NCI-H460 (cell line): Measurements from ENCODE around the gene EMP3. TPM values are rescaled to one million over a fixed set of nuclear protein-coding genes. Genes with fewer than 3 reads are reported as not detected.

ENCODE experiments used
- DNase-seq: peaks from one replicate; pipeline ENCODE4 v3.0.0-alpha.2; 2016; ENCODE audit warnings: low read depth; ENCODE audit errors: extremely low read depth
- total RNA-seq: library from RNA; depleted of rRNA; stranded (reverse); fragments of >200 nt; shearing (Covaris generic); gene quantifications from 2 replicates; pipeline ENCODE4 v1.2.3, GENCODE V29; 2014

Gene EMP3
- total RNA-seq, 1 experiment from 2014 or later = 84.7 TPM

DNA sequence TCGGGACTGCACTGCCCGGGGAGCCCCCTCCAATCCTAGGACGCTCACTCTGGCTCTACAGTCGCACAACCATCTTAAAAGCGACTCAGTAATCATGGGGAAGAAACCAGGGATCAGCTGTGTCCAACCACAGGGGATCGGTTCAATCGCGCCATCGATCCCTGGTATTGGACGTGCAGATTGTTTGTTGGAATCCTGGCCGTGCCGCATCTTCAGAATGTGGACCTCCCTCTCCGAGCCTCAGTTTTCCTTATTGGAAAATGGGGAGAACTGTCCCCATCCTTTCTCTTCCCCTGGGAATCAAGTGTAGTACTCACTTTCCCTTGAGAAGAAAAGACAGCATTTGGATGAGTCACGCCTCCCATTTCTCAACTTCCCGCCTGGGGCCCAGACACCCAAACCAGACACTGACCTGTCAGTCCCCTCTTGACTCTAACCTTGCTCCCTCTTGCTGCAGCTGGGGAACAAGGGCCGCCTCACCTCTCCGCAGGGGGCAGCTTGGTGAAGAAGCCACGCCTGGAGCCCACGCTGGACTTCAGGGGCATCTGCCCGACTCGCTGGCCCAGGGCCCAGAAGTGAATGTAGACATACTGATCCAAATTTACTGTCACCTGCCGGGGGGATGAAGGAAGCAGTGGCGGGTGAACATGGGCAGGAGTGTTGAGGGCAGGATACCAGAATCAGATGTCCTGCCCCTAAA, 17.6 kb downstream of the EMP3 start:
- no peak for DNase-seq

DNA sequence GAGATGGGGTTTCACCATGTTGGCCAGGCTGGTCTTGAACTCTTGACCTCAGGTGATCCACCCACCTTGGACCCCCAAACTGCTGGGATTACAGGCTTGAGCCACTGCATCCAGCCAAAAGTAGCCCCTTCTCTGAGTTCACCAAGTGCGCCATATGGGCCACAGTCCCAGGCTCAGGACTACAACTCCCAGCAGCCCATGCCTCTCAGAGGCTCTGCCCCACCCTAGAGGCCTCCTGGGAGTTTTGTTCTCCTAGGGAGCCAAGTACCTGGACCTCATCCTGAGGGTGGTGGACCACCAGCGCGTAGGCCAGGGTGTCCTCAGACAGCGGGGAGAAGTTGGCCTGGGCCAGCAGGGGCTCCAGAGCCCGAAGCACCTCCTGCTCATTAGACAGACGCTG, 19.5 kb downstream of the EMP3 start:
- no peak for DNase-seq

DNA sequence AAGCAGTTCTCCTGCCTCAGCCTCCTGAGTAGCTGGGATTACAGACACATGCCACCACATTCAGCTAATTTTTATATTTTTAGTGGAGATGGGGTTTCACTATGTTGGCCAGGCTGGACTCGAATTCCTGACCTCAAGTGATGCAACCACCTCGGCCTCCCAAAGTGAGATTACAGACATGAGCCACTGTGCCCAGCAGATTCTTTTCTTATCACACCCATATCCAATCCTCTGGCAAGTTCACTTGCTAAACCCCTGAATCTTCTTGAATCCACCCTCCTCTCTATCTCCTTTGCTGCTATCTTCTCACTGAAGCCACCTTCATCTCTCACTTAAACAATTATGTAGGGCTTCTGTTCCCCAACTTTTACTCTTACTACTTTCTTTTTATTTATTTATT, 20.8 kb downstream of the EMP3 start:
- no peak for DNase-seq

DNA sequence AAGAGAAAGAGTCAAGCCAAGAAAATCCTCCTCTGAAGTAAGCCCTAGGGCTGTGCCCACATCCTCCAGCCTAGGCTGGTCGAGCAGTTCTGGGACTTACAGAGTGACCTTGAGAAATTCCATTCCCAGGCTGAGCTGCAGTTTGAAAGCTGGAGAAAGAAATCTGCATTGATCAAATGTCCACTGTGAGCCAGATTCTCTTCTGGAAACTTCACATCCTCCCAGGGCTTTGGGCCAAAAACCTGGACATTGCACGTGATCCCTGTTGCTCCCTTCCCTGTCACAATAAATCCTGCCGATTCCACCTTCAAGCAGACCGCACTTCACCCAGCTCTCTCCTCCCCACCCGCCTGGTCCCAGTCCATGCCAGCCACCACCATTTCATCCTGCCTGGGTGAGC, 22.7 kb downstream of the EMP3 start:
- DNase-seq = no peak

DNA sequence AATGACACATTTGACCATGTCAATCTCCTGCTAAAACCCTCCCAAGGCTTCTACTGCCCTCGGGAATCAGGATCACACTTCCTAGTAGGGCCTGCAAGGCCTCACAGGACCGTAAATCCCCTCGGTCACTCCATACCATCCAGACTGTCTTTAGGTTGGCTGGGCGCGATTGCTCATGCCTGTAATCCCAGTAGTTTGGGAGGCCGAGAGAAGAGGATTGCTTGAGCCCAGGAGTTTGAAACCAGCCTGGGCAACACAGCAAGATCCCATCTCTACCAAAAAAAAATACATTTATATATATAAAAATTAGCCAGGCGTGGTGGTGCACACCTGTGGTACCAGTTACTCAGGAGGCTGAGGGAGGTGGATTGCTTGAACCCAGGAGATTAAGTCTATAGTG, 23.4 kb downstream of the EMP3 start:
- no peak for DNase-seq

DNA sequence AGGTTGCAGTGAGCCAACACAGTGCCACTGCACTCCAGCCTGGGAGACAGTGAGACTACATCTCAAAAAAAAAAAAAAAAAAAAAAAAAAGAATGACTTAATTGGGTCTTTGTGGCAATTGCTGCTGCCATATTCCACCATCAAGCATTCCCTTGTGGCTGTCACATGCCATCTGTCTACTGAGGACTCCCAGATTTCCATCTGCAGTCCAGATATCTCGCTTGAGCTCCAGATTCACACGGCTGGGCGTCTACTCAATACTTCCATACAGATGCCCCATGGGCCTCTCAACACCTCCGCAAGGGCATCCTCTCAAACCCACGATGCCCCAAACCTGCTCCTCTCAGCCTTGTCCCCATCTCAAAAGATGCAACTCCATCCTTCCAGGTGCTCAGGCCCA, 25.5 kb downstream of the EMP3 start:
- no peak for DNase-seq

DNA sequence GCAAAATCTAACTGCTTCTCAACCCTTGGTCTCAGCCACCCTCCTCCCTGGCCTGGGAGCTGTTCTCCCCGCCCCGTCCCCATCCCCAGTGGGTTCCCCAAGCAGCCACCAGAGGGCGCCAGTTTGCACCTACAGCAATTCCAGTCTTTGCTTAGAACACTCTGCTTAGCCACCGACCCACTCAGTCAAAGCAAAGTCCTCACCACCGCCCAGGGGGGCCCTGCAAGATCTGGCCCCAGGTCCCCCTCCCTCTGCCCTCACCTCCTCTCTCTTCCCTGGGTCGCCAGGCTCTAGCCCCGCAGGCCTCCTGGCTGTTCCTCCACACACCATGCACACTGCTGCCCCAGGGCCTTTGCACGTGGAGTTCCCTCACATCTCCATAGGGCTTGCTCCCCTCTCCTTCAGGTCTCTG, 26.0 kb downstream of the EMP3 start:
- peak; percentile 41 for DNase-seq

DNA sequence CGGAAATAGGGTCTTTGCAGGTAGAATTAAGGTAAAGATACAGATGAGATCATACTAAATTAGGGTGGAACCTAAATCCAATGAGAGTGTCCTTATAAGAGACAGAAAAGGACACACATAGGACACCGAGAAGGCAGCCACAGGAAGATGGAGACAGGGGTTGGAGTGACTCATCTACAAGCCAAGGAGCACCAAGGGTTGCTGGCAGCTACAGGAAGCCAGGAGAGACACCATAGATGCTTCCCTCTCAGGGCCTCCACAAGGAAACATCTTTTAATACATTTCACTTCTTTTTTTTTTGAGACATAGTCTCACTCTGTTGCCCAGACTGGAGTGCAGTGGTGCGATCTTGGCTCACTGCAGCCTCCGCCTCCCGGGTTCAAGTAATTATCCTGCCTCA, 28.3 kb downstream of the EMP3 start:
- no peak for DNase-seq

DNA sequence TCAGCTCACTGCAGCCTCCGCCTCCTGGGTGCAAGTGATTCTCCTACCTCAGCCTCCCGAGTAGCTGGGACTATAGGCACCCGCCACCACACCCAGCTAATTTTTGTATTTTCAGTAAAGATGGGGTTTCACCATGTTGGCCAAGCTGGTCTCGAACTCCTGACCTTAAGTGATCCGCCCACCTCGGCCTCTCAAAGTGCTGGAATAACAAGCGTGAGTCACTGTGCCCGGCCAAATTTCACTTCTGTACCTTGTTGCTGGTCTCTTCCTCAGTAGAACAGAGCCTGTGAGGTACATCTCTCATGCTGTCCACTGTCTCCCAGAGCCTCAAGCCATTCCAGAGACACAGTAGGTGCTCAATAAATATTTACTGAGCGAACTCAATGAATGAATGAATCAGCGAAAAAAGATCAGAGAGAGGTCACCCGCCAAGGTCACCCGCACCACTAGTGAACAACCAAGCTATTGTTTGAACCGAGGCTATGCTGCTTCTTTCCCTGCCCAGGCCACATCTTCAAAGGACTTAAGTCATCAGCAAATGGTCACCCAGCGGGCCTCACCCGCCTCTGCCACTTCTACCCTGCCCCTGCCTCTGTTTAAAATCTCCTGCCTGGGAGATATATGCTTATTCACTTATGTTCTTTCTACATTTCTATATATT, 29.1 kb downstream of the EMP3 start:
- DNase-seq = peak; percentile 40

DNA sequence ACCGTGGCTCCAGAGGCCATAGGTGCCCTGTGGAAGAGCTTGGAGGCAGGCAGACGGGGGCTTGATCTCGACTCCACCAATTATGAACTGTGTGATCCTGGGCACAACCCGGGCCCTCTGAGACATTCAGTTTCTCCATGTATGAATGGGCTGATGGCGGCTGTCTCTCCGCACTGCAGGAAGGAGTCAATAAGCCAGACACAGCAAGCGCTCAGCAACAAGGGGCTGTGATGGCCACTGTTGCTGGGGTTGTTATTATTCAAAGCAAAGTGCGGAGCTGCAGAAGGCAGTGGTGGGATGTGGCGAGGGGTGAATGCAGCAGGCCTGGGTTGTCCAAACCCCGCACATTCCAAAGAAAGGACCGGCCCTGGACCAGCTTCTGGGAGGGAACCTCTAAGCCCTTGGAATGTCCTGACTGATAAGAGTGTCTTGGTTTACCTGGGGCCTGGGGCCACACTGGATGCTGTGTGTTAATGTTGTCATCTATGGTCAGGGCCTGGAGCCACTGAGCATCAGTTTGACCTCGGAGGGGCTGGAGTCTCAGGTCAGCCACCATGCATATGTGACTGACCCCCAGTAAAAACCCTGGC, 30.1 kb downstream of the EMP3 start:
- DNase-seq = no peak

DNA sequence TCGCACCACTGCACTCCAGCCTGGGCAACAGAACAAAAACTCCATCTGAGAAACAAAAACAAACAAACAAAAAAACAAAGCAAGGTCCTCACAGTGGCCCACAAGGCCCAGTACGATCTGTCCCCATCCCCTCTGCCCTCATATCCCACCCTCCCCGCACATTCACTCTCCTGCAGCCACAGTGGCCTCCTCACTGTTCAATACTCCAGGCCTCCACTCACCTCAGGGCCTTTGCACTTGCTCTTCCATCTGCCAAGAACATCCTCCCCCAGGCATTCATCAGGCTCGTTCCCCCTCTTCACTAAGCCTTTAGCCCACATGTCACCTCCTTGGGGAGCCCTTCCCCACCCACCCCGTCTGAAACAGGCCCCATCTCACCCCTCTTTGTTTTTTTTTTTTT, 33.8 kb downstream of the EMP3 start:
- no peak for DNase-seq

DNA sequence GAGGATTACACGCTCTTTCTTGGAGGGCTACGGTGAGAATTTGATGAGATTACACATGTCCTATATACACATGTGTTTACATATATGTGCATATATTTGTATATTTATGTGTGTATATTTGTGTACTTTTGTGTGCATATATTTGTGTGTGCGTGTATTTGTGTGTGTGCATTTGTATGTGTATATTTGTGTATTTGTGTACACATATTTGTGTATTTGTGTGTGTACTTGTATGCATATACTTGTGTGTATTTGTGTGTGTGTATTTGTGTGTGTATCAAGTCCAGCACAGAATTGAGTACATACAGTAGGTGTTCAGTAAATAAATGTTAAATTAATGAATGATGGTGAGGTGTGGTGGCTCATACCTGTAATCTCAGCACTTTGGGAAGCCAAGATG, 36.6 kb downstream of the EMP3 start:
- DNase-seq = no peak

DNA sequence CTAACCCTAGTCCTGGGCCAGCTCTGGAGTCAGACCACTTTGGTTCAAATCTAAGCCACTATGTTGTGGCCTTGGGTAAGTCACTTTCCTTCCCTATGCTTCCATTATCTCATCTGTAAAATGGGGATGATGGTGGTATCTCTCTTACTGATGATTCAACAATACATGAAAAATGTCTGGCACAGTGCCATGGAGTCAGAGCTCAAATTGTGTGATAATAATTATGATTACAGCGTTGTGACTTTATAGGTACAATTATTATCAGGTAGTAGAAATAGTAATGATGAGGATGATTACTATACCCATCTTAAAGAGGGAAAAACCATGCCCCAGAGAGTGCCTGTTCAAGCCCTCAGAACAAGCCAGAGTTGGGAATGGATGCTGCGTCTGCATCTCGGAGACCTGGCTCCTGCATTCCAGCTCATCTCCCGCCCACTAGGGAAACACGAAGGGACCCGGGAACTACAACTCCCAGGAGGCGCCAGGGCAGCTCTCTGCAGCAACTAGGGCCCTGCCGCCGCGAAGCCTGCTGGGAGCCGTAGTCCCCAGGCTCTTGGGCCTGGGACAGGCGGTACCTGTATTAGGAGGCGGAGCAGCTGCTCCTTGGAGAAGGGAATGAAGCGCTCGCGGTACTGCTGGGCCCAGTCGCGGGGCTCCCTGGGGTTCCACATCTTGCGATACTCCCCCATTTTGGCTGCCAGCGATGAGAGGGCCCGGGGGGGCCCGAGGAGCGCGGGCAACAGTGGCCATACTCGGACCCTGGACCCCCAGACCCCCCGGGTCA, 37.6 kb downstream of the EMP3 start:
- peak; percentile 87 for DNase-seq

DNA sequence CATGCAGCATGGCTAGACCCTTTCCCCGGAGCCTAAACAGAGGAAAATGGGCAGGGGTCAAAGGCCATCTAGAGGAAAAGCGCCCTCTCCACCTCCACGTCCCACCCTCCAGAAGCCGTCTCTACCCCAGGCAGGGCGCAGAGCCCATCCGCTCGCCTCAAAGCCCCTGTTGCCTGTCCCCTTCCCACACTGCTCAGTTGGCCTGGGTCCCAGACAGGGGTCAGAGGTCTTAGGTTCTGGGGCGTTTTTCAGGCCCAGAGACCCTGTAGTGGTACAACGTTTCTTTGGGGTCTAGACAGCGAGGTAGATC, 38.1 kb downstream of the EMP3 start:
- peak; percentile 2 for DNase-seq

DNA sequence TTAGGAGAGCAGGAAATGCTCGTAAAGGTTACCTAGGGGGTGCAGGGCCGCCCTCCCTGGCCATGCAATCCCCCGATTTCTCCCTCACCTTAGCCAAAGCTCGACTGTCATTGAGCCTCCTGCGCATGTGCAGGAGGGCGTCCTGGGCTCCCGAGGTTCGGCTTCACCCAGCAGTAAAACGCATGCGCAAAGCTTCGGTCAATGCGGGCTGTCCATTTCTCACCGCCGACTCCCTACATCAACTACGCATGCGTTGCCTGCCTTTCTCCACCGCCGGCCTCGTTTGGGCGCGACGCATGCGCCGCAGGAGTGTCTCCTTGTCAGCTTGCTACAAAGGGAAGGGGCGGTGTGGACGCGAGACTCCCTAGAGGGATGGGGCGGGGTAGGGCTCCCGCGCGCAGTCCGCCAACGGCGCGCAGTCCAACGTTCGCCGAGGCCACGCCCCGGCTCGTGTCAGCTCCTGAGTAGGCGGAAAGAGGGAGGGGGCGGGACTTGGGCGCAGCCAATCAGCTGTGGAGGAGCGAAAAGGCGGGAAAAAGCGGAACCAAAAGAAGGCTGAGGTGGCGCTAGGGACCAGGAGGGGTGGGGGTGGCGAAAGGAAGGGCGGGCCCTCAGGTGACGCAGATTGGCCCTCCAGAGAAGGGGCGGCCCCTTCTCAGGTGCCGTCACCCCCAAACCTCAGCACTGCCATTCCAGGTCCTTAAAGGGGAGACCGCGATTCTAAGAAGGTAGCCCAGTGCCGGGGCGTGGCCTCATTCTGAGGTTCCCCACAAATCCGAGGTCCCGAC, 38.7 kb downstream of the EMP3 start, which contains the start of the genes SYNGR4 and TMEM143:
Gene SYNGR4 (plus strand): TSS at position 558 of the 788 bp plus-strand sequence. CDS start 1,476 bp downstream, outside the sequence.
Gene TMEM143 (minus strand): TSS at position 131 of the 788 bp plus-strand sequence. CDS start 20 bp downstream, at position 111.
- DNase-seq = peak; percentile 99

DNA sequence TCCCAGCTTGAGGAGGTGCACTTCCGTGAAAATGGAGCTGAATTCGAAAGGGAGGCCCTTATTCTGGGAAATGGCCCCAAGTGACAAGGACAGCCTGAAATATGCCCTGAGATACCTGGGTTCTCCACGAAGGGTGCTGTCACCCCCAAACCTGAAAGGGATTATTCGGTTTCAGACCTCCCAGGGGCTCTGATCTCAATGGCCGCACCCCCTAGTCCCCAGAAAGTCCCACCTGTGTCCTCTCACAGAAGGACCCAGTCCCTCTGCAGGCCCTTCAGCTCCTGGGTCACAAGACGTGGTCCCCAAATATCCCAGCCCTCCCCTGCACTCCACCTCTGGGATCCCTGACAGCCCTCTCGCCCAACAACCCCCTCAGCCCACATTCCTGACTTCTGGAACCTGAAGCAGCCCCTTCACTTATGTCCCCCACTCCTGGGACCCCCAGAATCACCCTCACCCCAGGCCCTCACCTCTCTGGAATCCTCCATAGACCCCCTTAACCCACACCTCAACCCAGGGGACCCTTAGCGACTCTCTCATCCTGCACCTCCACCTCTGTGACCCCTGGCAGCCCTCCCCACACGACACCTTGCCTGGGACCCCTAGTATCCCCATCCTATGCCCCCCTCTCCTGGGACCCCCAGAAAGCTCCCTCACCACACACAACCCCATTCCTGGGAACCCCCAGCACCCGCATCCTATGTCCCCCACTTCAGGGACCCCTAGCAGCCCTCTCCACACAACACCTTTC, 39.4 kb downstream of the EMP3 start:
- DNase-seq = no peak

DNA sequence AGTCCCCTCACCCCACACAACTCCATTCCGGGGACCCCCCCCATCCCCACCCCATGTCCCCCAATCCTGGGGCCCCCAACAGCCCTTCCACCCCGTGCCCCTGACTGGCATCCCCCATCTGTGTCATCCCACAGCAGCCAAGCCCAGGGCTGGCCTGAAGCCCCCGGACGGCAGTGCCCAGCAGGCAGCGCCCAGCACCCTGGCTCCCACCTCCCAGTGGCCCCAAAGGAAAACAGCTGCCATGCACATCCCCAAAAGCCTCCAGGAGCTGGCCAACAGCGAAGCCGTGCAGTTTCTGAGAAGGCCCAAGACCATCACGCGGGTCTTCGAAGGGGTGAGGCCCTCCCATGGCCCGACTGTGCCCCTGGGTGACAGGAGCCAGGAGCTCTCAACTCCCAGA, 40.2 kb downstream of the EMP3 start:
- DNase-seq = no peak

DNA sequence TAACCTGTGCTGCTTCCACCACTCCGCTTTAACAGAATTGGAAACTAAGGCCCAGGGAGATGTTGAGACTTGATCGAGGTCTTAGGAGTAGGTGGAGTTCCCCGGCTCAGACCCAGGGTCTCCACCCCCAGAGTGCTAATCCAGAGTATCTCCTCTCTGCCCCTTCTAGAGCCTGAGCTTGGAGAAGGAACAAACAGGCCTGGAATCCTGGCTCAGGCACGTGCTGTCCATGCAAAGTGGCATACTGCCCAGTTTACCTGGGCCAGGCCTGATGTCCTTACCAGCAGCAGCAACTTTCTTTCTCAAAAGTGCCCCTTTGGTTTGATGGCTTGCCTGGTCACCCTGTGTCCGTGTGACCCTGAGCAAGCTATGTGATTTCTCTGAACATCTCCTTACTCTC, 42.5 kb downstream of the EMP3 start:
- DNase-seq = no peak

DNA sequence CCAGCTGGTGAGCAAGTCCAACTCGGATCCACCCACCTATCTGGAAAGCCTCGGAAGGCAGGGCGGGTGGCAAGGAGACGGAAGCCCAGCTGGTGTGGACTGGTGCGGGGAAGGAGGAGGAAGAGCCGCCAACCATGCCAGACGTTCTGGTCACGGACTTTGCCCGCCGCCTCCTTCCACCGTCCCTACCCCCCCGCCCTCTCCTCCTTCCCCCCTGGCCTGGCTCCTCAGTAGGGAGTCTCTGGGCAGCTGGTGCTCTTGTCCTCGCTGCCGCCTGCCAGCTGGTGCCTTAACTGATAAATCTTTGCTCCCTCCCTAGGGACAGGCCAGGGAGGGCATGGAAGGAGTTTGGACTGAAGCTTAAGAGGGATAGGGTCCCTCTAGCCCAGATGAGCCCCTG, 43.6 kb downstream of the EMP3 start:
- DNase-seq = no peak

DNA sequence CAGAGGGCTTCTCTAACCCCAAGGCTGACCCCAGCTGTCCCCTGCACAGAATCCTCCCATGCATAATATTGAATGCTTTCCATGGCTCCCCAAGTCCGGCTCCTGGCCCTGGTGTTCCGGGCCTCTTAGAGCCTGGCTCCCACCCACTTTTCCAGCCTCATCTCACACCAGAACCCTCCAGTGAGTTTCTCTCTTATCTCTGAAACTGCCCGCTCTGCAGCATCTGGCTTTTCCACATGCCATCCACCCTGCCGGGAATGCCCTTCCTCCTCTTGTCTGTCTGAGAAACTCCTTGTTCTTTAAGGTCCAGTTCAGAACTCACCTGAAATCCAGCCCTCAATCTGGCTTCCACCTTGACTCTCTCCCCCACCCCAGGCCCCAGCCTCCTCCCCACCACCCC, 45.6 kb downstream of the EMP3 start:
- no peak for DNase-seq
